22Rv1 (cell line): Measurements from ENCODE around the gene VWA8.

Experiments
- CTCF ChIP-seq: fragments of 450-650 bp; IDR thresholded peaks from 2 replicates; pipeline ENCODE4 v1.5.1; 2017; ENCODE audit warnings: mild to moderate bottlenecking
- ZFX ChIP-seq: fragments of 450-650 bp; IDR thresholded peaks from 2 replicates; pipeline ENCODE4 v1.6.1; 2017; ENCODE audit warnings: antibody characterized with exemption, borderline replicate concordance

- TF ChIP-seq CTCF (no peak), ZFX (no peak)
Observed at GRCh38 chr13:41740479-41740878, 220.4 kb downstream of the VWA8 start.
